ENCODE measurements around the gene PA2G4.
A peak's percentile ranks its signal among the peaks of the same experiment; 100 is the strongest.

The PA2G4 gene

GRCh38 chr12:56128670-56129205 is 24.4 kb downstream of the PA2G4 start:
- Histone ChIP-seq H3K27me3 (ENCODE audit: control insufficient read depth in 1 of 2, insufficient read depth in 2 of 2, low read length in 2 of 2) (no peaks in the 10 kb centered on the region), H3K36me3 (ENCODE audit: insufficient read depth, low read length) (peaks cover 33% of the 10 kb centered on the region), H3K4me1 (ENCODE audit: insufficient read depth, low read length) (peaks cover 33% of the 10 kb centered on the region), H3K27ac (ENCODE audit: low read depth, low read length) (peak overlapping the region; percentile 92), H3K4me3 (ENCODE audit: low read depth in 1 of 2, low read length in 2 of 2) (peak overlapping the region; percentile 66 to 91), H3K9ac (ENCODE audit: low read length) (peak overlapping the region; percentile 83), H3K9me3 (ENCODE audit: low read length) (no peaks in the 10 kb centered on the region)

GRCh38 chr12:56129206-56129941 is 25.0 kb downstream of the PA2G4 start:
- Histone ChIP-seq H3K27me3 (ENCODE audit: control insufficient read depth in 1 of 2, insufficient read depth in 2 of 2, low read length in 2 of 2) (no peaks in the 10 kb centered on the region), H3K9me3 (ENCODE audit: low read length) (no peaks in the 10 kb centered on the region), H3K27ac (ENCODE audit: low read depth, low read length) (peak overlapping the region; percentile 92), H3K4me3 (ENCODE audit: low read depth in 1 of 2, low read length in 2 of 2) (peak overlapping the region; percentile 66 to 91), H3K9ac (ENCODE audit: low read length) (peak overlapping the region; percentile 83), H3K4me1 (ENCODE audit: insufficient read depth, low read length) (peaks cover 33% of the 10 kb centered on the region), H3K36me3 (ENCODE audit: insufficient read depth, low read length) (peaks cover 39% of the 10 kb centered on the region)

GRCh38 chr12:56129942-56130495 is 25.7 kb downstream of the PA2G4 start:
- no peaks in the 10 kb centered on the region for H3K9me3 ChIP-seq (ENCODE audit: low read length)
- H3K27ac ChIP-seq (ENCODE audit: low read depth, low read length): peak overlapping the region; percentile 92
- H3K27me3 ChIP-seq (ENCODE audit: control insufficient read depth in 1 of 2, insufficient read depth in 2 of 2, low read length in 2 of 2): no peaks in the 10 kb centered on the region
- H3K4me3 ChIP-seq (ENCODE audit: low read depth in 1 of 2, low read length in 2 of 2): peak overlapping the region; percentile 66 to 91
- peak overlapping the region; percentile 67 for H3K9ac ChIP-seq (ENCODE audit: low read length)
- H3K36me3 ChIP-seq (ENCODE audit: insufficient read depth, low read length): peaks cover 45% of the 10 kb centered on the region
- peaks cover 33% of the 10 kb centered on the region for H3K4me1 ChIP-seq (ENCODE audit: insufficient read depth, low read length)

- Histone ChIP-seq H3K9ac (ENCODE audit: low read length) (no peak overlapping the region), H3K4me1 (ENCODE audit: insufficient read depth, low read length) (peaks cover 30% of the 10 kb centered on the region), H3K9me3 (ENCODE audit: low read length) (no peaks in the 10 kb centered on the region), H3K4me3 (ENCODE audit: low read depth in 1 of 2, low read length in 2 of 2) (no peak overlapping the region), H3K36me3 (ENCODE audit: insufficient read depth, low read length) (peaks cover 52% of the 10 kb centered on the region), H3K27ac (ENCODE audit: low read depth, low read length) (no peak overlapping the region), H3K27me3 (ENCODE audit: control insufficient read depth in 1 of 2, insufficient read depth in 2 of 2, low read length in 2 of 2) (no peaks in the 10 kb centered on the region)
Measured at GRCh38 chr12:56130876-56131275, 26.5 kb downstream of the PA2G4 start.

- peaks cover 9% of the 10 kb centered on the region for H3K4me1 ChIP-seq (ENCODE audit: insufficient read depth, low read length)
Measured at GRCh38 chr12:56134897-56135296, 30.5 kb downstream of the PA2G4 start.

GRCh38 chr12:56137853-56138571 is 33.7 kb downstream of the PA2G4 start:
- no peak overlapping the region for H3K27ac ChIP-seq (ENCODE audit: low read depth, low read length)
- H3K36me3 ChIP-seq (ENCODE audit: insufficient read depth, low read length): peaks cover 88% of the 10 kb centered on the region

More at GRCh38 chr12:56134897-56135296, 30.5 kb downstream of the PA2G4 start:
- Histone ChIP-seq H3K27ac (ENCODE audit: low read depth, low read length) (no peak overlapping the region), H3K36me3 (ENCODE audit: insufficient read depth, low read length) (peaks cover 88% of the 10 kb centered on the region), H3K9ac (ENCODE audit: low read length) (no peak overlapping the region), H3K27me3 (ENCODE audit: control insufficient read depth in 1 of 2, insufficient read depth in 2 of 2, low read length in 2 of 2) (no peaks in the 10 kb centered on the region), H3K9me3 (ENCODE audit: low read length) (no peaks in the 10 kb centered on the region), H3K4me3 (ENCODE audit: low read depth in 1 of 2, low read length in 2 of 2) (no peak overlapping the region)

GRCh38 chr12:56141946-56142784 is 37.8 kb downstream of the PA2G4 start:
- H3K27ac ChIP-seq (ENCODE audit: low read depth, low read length): no peak overlapping the region
- no peak overlapping the region for H3K4me3 ChIP-seq (ENCODE audit: low read depth in 1 of 2, low read length in 2 of 2)
- H3K9me3 ChIP-seq (ENCODE audit: low read length): no peaks in the 10 kb centered on the region
- H3K36me3 ChIP-seq (ENCODE audit: insufficient read depth, low read length): peaks cover 68% of the 10 kb centered on the region
- no peaks in the 10 kb centered on the region for H3K27me3 ChIP-seq (ENCODE audit: control insufficient read depth in 1 of 2, insufficient read depth in 2 of 2, low read length in 2 of 2)
- no peak overlapping the region for H3K9ac ChIP-seq (ENCODE audit: low read length)
- no peaks in the 10 kb centered on the region for H3K4me1 ChIP-seq (ENCODE audit: insufficient read depth, low read length)

More at GRCh38 chr12:56137853-56138571, 33.7 kb downstream of the PA2G4 start:
- Histone ChIP-seq H3K27me3 (ENCODE audit: control insufficient read depth in 1 of 2, insufficient read depth in 2 of 2, low read length in 2 of 2) (no peaks in the 10 kb centered on the region), H3K9me3 (ENCODE audit: low read length) (no peaks in the 10 kb centered on the region), H3K4me1 (ENCODE audit: insufficient read depth, low read length) (no peaks in the 10 kb centered on the region), H3K4me3 (ENCODE audit: low read depth in 1 of 2, low read length in 2 of 2) (no peak overlapping the region), H3K9ac (ENCODE audit: low read length) (no peak overlapping the region)

GRCh38 chr12:56143217-56143616 is 38.9 kb downstream of the PA2G4 start:
- H3K4me1 ChIP-seq (ENCODE audit: insufficient read depth, low read length): no peaks in the 10 kb centered on the region
- H3K27me3 ChIP-seq (ENCODE audit: control insufficient read depth in 1 of 2, insufficient read depth in 2 of 2, low read length in 2 of 2): no peaks in the 10 kb centered on the region
- no peak overlapping the region for H3K27ac ChIP-seq (ENCODE audit: low read depth, low read length)
- no peaks in the 10 kb centered on the region for H3K9me3 ChIP-seq (ENCODE audit: low read length)
- H3K9ac ChIP-seq (ENCODE audit: low read length): no peak overlapping the region
- no peak overlapping the region for H3K4me3 ChIP-seq (ENCODE audit: low read depth in 1 of 2, low read length in 2 of 2)
- peaks cover 58% of the 10 kb centered on the region for H3K36me3 ChIP-seq (ENCODE audit: insufficient read depth, low read length)

- Histone ChIP-seq H3K36me3 (ENCODE audit: insufficient read depth, low read length) (peaks cover 51% of the 10 kb centered on the region), H3K9me3 (ENCODE audit: low read length) (no peaks in the 10 kb centered on the region), H3K4me3 (ENCODE audit: low read depth in 1 of 2, low read length in 2 of 2) (no peak overlapping the region), H3K9ac (ENCODE audit: low read length) (no peak overlapping the region), H3K27me3 (ENCODE audit: control insufficient read depth in 1 of 2, insufficient read depth in 2 of 2, low read length in 2 of 2) (no peaks in the 10 kb centered on the region), H3K27ac (ENCODE audit: low read depth, low read length) (no peak overlapping the region), H3K4me1 (ENCODE audit: insufficient read depth, low read length) (no peaks in the 10 kb centered on the region)
Measured at GRCh38 chr12:56143870-56144269, 39.5 kb downstream of the PA2G4 start.

- Histone ChIP-seq H3K36me3 (ENCODE audit: insufficient read depth, low read length) (peaks cover 42% of the 10 kb centered on the region), H3K9ac (ENCODE audit: low read length) (no peak overlapping the region), H3K4me1 (ENCODE audit: insufficient read depth, low read length) (no peaks in the 10 kb centered on the region), H3K9me3 (ENCODE audit: low read length) (no peaks in the 10 kb centered on the region), H3K4me3 (ENCODE audit: low read depth in 1 of 2, low read length in 2 of 2) (no peak overlapping the region), H3K27me3 (ENCODE audit: control insufficient read depth in 1 of 2, insufficient read depth in 2 of 2, low read length in 2 of 2) (no peaks in the 10 kb centered on the region), H3K27ac (ENCODE audit: low read depth, low read length) (no peak overlapping the region)
Measured at GRCh38 chr12:56145217-56145616, 40.9 kb downstream of the PA2G4 start.
